NT2/D1 (cell line): ENCODE results near the gene ELMOD2.

Experiments
- DNase-seq: peaks from one replicate; pipeline ENCODE4 v3.0.0-alpha.2; 2011; ENCODE audit warnings: low read depth, low spot score
- H3K27me3 ChIP-seq: 2 replicates; pipeline ENCODE4 v1.6.0; 2011; ENCODE audit warnings: mild to moderate bottlenecking; ENCODE audit not compliant: insufficient read length, insufficient read depth
- H3K36me3 ChIP-seq: 2 replicates; pipeline ENCODE4 v1.6.1; 2011; ENCODE audit warnings: mild to moderate bottlenecking, low read length, mixed read lengths; ENCODE audit not compliant: insufficient read depth, insufficient read length
- H3K4me1 ChIP-seq: 2 replicates; pipeline ENCODE4 v1.5.1; 2011; ENCODE audit not compliant: insufficient read depth, insufficient read length
- H3K4me3 ChIP-seq: 2 replicates; pipeline ENCODE4 v1.5.1; 2011; ENCODE audit warnings: low read depth; ENCODE audit not compliant: insufficient read length
- H3K9ac ChIP-seq: 2 replicates; pipeline ENCODE4 v1.6.0; 2011; ENCODE audit warnings: low read depth; ENCODE audit not compliant: insufficient read length
- H3K9me3 ChIP-seq: 2 replicates; pipeline ENCODE4 v1.5.1; 2011; ENCODE audit warnings: mild to moderate bottlenecking, low read length; ENCODE audit not compliant: insufficient read depth
- SUZ12 ChIP-seq: IDR thresholded peaks from 2 replicates; pipeline ENCODE4 v1.6.1; 2011; ENCODE audit not compliant: insufficient read length, insufficient read depth; ENCODE audit errors: extremely low read depth
- YY1 ChIP-seq: IDR thresholded peaks from 2 replicates; pipeline ENCODE4 v1.6.1; 2011; ENCODE audit not compliant: insufficient read length, insufficient read depth
- ZNF274 ChIP-seq: IDR thresholded peaks from 2 replicates; pipeline ENCODE4 v1.6.1; 2011; ENCODE audit warnings: mild to moderate bottlenecking, low read depth, low read length

Gene ELMOD2, protein sequence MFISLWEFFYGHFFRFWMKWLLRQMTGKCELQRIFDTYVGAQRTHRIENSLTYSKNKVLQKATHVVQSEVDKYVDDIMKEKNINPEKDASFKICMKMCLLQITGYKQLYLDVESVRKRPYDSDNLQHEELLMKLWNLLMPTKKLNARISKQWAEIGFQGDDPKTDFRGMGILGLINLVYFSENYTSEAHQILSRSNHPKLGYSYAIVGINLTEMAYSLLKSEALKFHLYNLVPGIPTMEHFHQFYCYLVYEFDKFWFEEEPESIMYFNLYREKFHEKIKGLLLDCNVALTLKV

GRCh38 chr4:140523857-140524742, at the start of gene ELMOD2:
ELMOD2 (plus strand) TSS chr4:140524168; CDS start chr4:140525429, 1,261 bp downstream.
- peak; percentile 85 for DNase-seq
- H3K9me3 ChIP-seq = no peaks in the 10 kb centered on the region
- H3K27me3 ChIP-seq = no peaks in the 10 kb centered on the region
- H3K36me3 ChIP-seq = peaks cover 29% of the 10 kb centered on the region
- H3K4me1 ChIP-seq = no peaks in the 10 kb centered on the region
- TF ChIP-seq YY1 (no peak), ZNF274 (no peak), SUZ12 (no peak)
- peak within 1 kb of the TSS; percentile 83 for H3K4me3 ChIP-seq
- H3K9ac ChIP-seq = peak within 1 kb of the TSS; percentile 90

GRCh38 chr4:140483445-140483844, 40.5 kb upstream of the ELMOD2 start:
- H3K9me3 ChIP-seq = no peaks in the 10 kb centered on the region
- H3K9ac ChIP-seq = no peak overlapping the region
- DNase-seq = no peak
- H3K36me3 ChIP-seq = no peaks in the 10 kb centered on the region
- H3K27me3 ChIP-seq = no peaks in the 10 kb centered on the region
- H3K4me1 ChIP-seq = no peaks in the 10 kb centered on the region
- TF ChIP-seq ZNF274 (no peak), SUZ12 (no peak), YY1 (no peak)
- H3K4me3 ChIP-seq = no peak overlapping the region

DNA sequence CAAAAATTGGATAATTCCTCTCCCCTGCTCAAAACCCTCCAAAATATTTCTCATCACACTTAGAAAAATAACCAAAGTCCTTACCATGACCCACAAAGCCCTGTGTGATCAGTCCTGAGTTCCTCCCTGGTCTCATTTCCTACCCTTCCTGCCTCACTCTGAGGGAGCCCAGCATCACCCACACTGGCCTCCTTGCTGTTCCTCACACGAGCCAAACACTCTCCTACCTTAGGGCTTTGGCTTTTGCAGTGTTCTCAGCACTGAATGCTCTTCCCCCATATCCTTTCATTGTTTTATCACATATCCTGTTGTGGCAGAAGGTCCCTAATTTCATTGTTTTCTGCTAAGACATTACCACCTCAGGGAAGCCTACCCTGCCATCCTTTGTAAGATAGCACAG, 38.0 kb upstream of the ELMOD2 start:
- no peaks in the 10 kb centered on the region for H3K36me3 ChIP-seq
- no peaks in the 10 kb centered on the region for H3K9me3 ChIP-seq
- no peak for DNase-seq
- H3K9ac ChIP-seq = no peak overlapping the region
- TF ChIP-seq SUZ12 (no peak), YY1 (no peak), ZNF274 (no peak)
- no peak overlapping the region for H3K4me3 ChIP-seq
- no peaks in the 10 kb centered on the region for H3K27me3 ChIP-seq
- H3K4me1 ChIP-seq = no peaks in the 10 kb centered on the region

DNA sequence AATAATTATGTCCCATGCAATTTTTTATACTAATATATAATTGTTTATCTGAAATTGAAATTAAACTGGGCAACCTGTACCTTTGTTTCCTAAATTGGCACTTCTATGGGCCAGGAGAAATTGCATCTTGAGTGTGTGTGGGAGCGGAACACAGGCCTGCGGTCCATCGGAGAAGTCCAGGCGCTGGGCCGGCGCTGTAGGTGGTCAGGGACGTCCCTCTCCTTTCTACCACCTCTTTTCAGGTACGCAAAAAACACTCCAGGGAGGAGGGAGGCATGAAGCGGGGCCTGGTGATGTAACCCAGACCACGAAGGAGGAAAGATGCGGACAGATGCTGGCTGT, 26.6 kb upstream of the ELMOD2 start:
- Histone ChIP-seq H3K27me3 (no peaks in the 10 kb centered on the region), H3K4me3 (no peak overlapping the region)
- TF ChIP-seq ZNF274 (no peak), SUZ12 (no peak), YY1 (no peak)

DNA sequence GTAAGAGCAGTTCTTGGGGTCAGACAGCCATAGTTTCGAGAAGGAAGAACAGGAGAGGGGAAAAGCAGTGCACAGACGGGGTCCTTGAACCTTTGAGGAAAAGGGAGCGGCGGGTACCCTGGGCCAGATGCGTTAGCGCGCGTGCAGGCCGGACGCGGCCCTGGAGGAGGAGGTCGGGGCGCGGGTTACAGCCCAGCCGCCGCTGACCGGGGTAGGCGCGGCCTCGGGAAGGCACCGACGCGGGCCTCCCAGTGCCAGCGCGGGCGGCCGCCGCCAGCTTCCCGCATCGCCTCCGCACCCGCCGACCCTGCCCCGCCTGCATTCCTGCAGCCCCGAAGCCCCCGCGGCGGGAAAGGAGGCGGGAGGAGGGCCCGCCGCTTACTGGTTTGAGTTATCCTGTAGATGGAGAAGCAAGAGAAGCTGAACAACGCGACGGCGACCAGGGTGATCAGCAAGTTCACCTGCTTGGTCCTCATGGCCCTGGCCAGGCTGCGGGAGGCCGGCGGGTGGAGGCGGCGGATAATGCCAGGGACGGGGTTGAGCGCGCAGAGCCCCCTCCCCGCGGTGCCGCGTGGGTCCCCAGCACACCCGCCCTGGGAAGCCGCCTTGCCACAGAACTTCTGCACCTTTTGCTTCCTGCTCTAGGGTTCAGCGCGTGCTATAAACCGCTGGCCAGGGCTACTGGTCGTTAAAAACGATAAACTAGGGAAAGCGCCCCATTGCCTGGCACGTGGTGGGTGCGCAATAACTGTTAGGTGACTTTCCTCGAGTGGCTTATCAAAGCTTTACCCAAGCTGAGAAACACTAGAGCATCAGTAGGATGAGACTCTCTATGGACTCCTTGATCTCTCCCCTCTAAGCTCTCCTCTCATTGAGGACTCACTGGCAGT, 26.0 kb upstream of the ELMOD2 start, which contains the start of gene MGAT4D:
MGAT4D (minus strand) TSS at position 547 of the 890 bp plus-strand sequence; CDS start at position 476, 71 bp downstream.
- no peak within 1 kb of the TSS for H3K9ac ChIP-seq
- TF ChIP-seq SUZ12 (no peak), ZNF274 (no peak), YY1 (no peak)
- DNase-seq = no peak

More for the DNA sequence above, 26.6 kb upstream of the ELMOD2 start:
- Histone ChIP-seq H3K4me1 (no peaks in the 10 kb centered on the region), H3K9me3 (no peaks in the 10 kb centered on the region), H3K9ac (no peak overlapping the region), H3K36me3 (no peaks in the 10 kb centered on the region)
- no peak for DNase-seq

GRCh38 chr4:140499391-140499790, 24.6 kb upstream of the ELMOD2 start:
- no peak for TF ChIP-seq YY1

More for the DNA sequence above, 26.0 kb upstream of the ELMOD2 start, which contains the start of gene MGAT4D:
- Histone ChIP-seq H3K4me1 (no peaks in the 10 kb centered on the region), H3K36me3 (no peaks in the 10 kb centered on the region), H3K9me3 (no peaks in the 10 kb centered on the region), H3K27me3 (no peaks in the 10 kb centered on the region), H3K4me3 (no peak within 1 kb of the TSS)

More at GRCh38 chr4:140499391-140499790, 24.6 kb upstream of the ELMOD2 start:
- no peak for DNase-seq
- H3K9ac ChIP-seq = no peak overlapping the region
- no peaks in the 10 kb centered on the region for H3K36me3 ChIP-seq
- H3K27me3 ChIP-seq = no peaks in the 10 kb centered on the region
- H3K4me1 ChIP-seq = no peaks in the 10 kb centered on the region
- H3K9me3 ChIP-seq = no peaks in the 10 kb centered on the region
- H3K4me3 ChIP-seq = no peak overlapping the region
